HepG2 (cell line): ENCODE data around the gene AMN. TPM values are rescaled to one million over a fixed set of nuclear protein-coding genes. Genes with fewer than 3 reads are reported as not detected.
A peak's percentile ranks its signal among the peaks of the same experiment; 100 is the strongest.

Experiments
- ATAC-seq: fragments of 200-7000 bp; cut with Tn5 transposase; 3 replicates; pipeline ENCODE4 v1.9.1; 2020; ENCODE audit warnings: mild to moderate bottlenecking, moderate library complexity
- BruUV-seq: library from RNA; stranded (reverse); fragments of 400-500 nt; replicated peaks from 2 replicates; lab custom pipeline; 2021; lab: Mats Ljungman, UMichigan
- CTCF ChIA-PET: fragments of 300-600 bp; formaldehyde crosslinking; extraction: SDS; loops from one replicate; lab custom pipeline; 2021; ENCODE audit warnings: low total read pairs, inconsistent platforms, low intra/inter-chr PET ratio; lab: Yijun Ruan, JAX
- POLR2A ChIA-PET: fragments of 350-600 bp; sonication (Branson Sonifier 250); formaldehyde crosslinking; loops from one replicate; lab custom pipeline; 2020; ENCODE audit warnings: antibody characterized with exemption, inconsistent platforms; lab: Yijun Ruan, JAX
- DNase-seq: peaks from one replicate; pipeline ENCODE4 v3.0.0-alpha.2; 2015; ENCODE audit warnings: low spot score
- FAIRE-seq: peaks from 3 replicates; lab custom pipeline; 2011; peaks lifted over from hg19 to GRCh38; lab: Jason Lieb, UNC
- H2AFZ ChIP-seq: one replicate; pipeline ENCODE4 v1.6.1; 2011; ENCODE audit warnings: low read length, inconsistent platforms
- H3K27ac ChIP-seq: fragments of 300-600 bp; 3 replicates; pipeline ENCODE4 v1.8.0; 2011; ENCODE audit warnings: mixed run types, mild to moderate bottlenecking, mixed read lengths, low read length, inconsistent platforms; ENCODE audit not compliant: insufficient read depth; ENCODE audit errors: extremely low read length
- H3K27me3 ChIP-seq, 2 experiments: fragments of 200-600 bp in 1 of 2; 2 replicates in 1 of 2; 3 replicates in 1 of 2; pipeline versions ENCODE4 v1.6.0 to v1.8.0; 2011; ENCODE audit warnings: low read length in 2 of 2, mild to moderate bottlenecking in 2 of 2, moderate library complexity in 2 of 2, inconsistent platforms in 1 of 2; ENCODE audit not compliant: insufficient read depth in 2 of 2, control insufficient read depth in 1 of 2
- H3K36me3 ChIP-seq, 2 experiments: fragments of 200-600 bp in 1 of 2; replicated peaks in 1 of 2; 2 replicates in 1 of 2; 3 replicates in 1 of 2; pipeline versions ENCODE4 v1.5.1 to v1.8.0; 2011; ENCODE audit warnings: low read length in 2 of 2, inconsistent platforms in 1 of 2; ENCODE audit not compliant: insufficient read depth in 2 of 2, control insufficient read depth in 1 of 2
- H3K4me1 ChIP-seq: 2 replicates; pipeline ENCODE4 v1.5.1; 2012; ENCODE audit warnings: low read length, inconsistent platforms; ENCODE audit not compliant: insufficient read depth
- H3K4me2 ChIP-seq: 2 replicates; pipeline ENCODE4 v1.6.0; 2011; ENCODE audit warnings: low read depth, low read length, inconsistent platforms
- H3K4me3 ChIP-seq, 3 experiments: fragments of 200-600 bp in 1 of 3; sonication (generic), shearing (Covaris generic) in 1 of 3; replicated peaks in 1 of 3; 2 replicates each; pipeline ENCODE4 v1.5.1; 2011 to 2016; ENCODE audit warnings: low read length in 3 of 3, inconsistent platforms in 2 of 3, low read depth in 2 of 3, mild to moderate bottlenecking in 2 of 3, control low read depth in 1 of 3, mixed read lengths in 1 of 3; ENCODE audit not compliant: insufficient read depth in 1 of 3
- H3K79me2 ChIP-seq: one replicate; pipeline ENCODE4 v1.6.1; 2011; ENCODE audit warnings: low read length, inconsistent platforms; ENCODE audit not compliant: insufficient read depth
- H3K9ac ChIP-seq: 2 replicates; pipeline ENCODE4 v1.6.0; 2011; ENCODE audit warnings: mild to moderate bottlenecking, low read depth, low read length, inconsistent platforms; ENCODE audit not compliant: insufficient read depth
- H3K9me3 ChIP-seq: 2 replicates; pipeline ENCODE4 v1.5.1; 2012; ENCODE audit warnings: mild to moderate bottlenecking, low read length
- H4K20me1 ChIP-seq: 2 replicates; pipeline ENCODE4 v1.6.0; 2011; ENCODE audit warnings: inconsistent platforms, mild to moderate bottlenecking, low read length, moderate library complexity; ENCODE audit not compliant: insufficient read depth
- AGO2 ChIP-seq: fragments of 200-400 bp; formaldehyde crosslinking; optimal IDR thresholded peaks from 2 replicates; pipeline ENCODE3; 2017; ENCODE audit warnings: mild to moderate bottlenecking, low read depth, low read length, moderate library complexity
- DMAP1 ChIP-seq: IDR thresholded peaks from 2 replicates; pipeline ENCODE4 v1.6.1; 2016
- ELK4 ChIP-seq: sonication (generic); formaldehyde crosslinking; IDR thresholded peaks from 2 replicates; pipeline ENCODE4 v1.9.0; 2021; ENCODE audit warnings: missing genetic modification reagents, borderline replicate concordance
- FLYWCH1 ChIP-seq: sonication (generic); formaldehyde crosslinking; IDR thresholded peaks from 2 replicates; pipeline ENCODE4 v1.8.1; 2023; ENCODE audit warnings: mild to moderate bottlenecking, missing genetic modification reagents
- FOXP4 ChIP-seq: sonication (generic); formaldehyde crosslinking; IDR thresholded peaks from 2 replicates; pipeline ENCODE4 v1.4.0; 2020; ENCODE audit warnings: missing genetic modification reagents
- GABPA ChIP-seq, 2 experiments: IDR thresholded peaks; 2 replicates each; pipeline ENCODE4 v1.6.1; 2011 to 2016; ENCODE audit warnings: low read depth in 2 of 2, low read length in 1 of 2, missing biosample characterization in 1 of 2, missing genetic modification characterization in 1 of 2
- KDM4B ChIP-seq: sonication (generic); formaldehyde crosslinking; IDR thresholded peaks from 2 replicates; pipeline ENCODE4 v1.4.0; 2020; ENCODE audit warnings: missing genetic modification reagents
- KLF13 ChIP-seq: sonication (generic); formaldehyde crosslinking; IDR thresholded peaks from 2 replicates; pipeline ENCODE4 v1.4.0; 2020; ENCODE audit warnings: mild to moderate bottlenecking, missing genetic modification reagents
- MTF1 ChIP-seq: sonication (generic); formaldehyde crosslinking; IDR thresholded peaks from 2 replicates; pipeline ENCODE4 v1.5.0; 2020; ENCODE audit warnings: missing genetic modification reagents
- NCOA2 ChIP-seq: sonication (generic); formaldehyde crosslinking; IDR thresholded peaks from 2 replicates; pipeline ENCODE4 v1.8.0; 2022; ENCODE audit warnings: inconsistent platforms
- RBFOX2 ChIP-seq: fragments of 200-400 bp; formaldehyde crosslinking; IDR thresholded peaks from 2 replicates; pipeline ENCODE4 v1.6.1; 2017; ENCODE audit warnings: low read depth, mild to moderate bottlenecking, low read length
- RBM22 ChIP-seq: fragments of 200-400 bp; formaldehyde crosslinking; optimal IDR thresholded peaks from 2 replicates; pipeline ENCODE3; 2017; ENCODE audit warnings: mild to moderate bottlenecking, low read length, moderate library complexity
- SMC3 ChIP-seq: IDR thresholded peaks from 2 replicates; pipeline ENCODE4 v1.6.1; 2011; ENCODE audit warnings: low read length, improper control_type of control experiment
- ZBTB14 ChIP-seq: sonication (generic); formaldehyde crosslinking; IDR thresholded peaks from 2 replicates; pipeline ENCODE4 v1.4.0; 2020; ENCODE audit warnings: missing genetic modification reagents
- ZFP36 ChIP-seq: fragments of 150-350 bp; IDR thresholded peaks from 2 replicates; pipeline ENCODE4 v1.6.1; 2018; ENCODE audit warnings: borderline replicate concordance, low read length, low read depth; ENCODE audit not compliant: partially characterized antibody
- ZNF20 ChIP-seq: sonication (generic); formaldehyde crosslinking; IDR thresholded peaks from 2 replicates; pipeline ENCODE4 v1.4.0; 2020; ENCODE audit warnings: mild to moderate bottlenecking, moderate library complexity, missing genetic modification reagents
- ZNF530 ChIP-seq: sonication (generic); formaldehyde crosslinking; IDR thresholded peaks from 2 replicates; pipeline ENCODE4 v1.5.0; 2020; ENCODE audit warnings: low read depth, mild to moderate bottlenecking, missing genetic modification reagents
- ZNF597 ChIP-seq: sonication (generic); formaldehyde crosslinking; IDR thresholded peaks from 2 replicates; pipeline ENCODE4 v1.5.0; 2020; ENCODE audit warnings: missing genetic modification reagents
- ZNF713 ChIP-seq: sonication (generic); formaldehyde crosslinking; IDR thresholded peaks from 2 replicates; pipeline ENCODE4 v1.4.0; 2020; ENCODE audit warnings: mild to moderate bottlenecking, missing genetic modification reagents
- ZNF879 ChIP-seq: sonication (generic); formaldehyde crosslinking; IDR thresholded peaks from 2 replicates; pipeline ENCODE4 v1.8.1; 2023; ENCODE audit warnings: missing genetic modification reagents
- WGBS: methylation state at CpG from one replicate; pipeline ENCODE4 v1.1.6; 2017; ENCODE audit warnings: low lambda C conversion rate; 5-methylcytosine and 5-hydroxymethylcytosine counted together
- in situ Hi-C: cut with HindIII; loops from 2 replicates; pipeline ENCODE4 v1.10.0; 2017; ENCODE audit warnings: low pct_unique_long_range_greater_than_20kb; ENCODE audit not compliant: extremely low pct_ligation_motif_present
- intact Hi-C: fragments of 100-400 bp; cut with micrococcal nuclease; formaldehyde crosslinking; loops from one replicate; pipeline ENCODE4 v1.10.0; 2022; ENCODE audit not compliant: unreplicated experiment
- polyA plus RNA-seq, 8 experiments: library from polyadenylated mRNA; depleted of rRNA in 3 of 8; stranded (reverse) in 7 of 8; unstranded in 1 of 8; fragments of >200 nt; fragmentation: Illumina TruSeq in 4 of 8; extraction: Trizol in 4 of 8; gene quantifications; 2 replicates each; pipeline versions ENCODE4 v1.2.1 to v1.2.3, GENCODE V29; 2011 to 2016; ENCODE audit warnings: low read depth in 4 of 8, missing spikeins in 1 of 8, mixed read lengths in 1 of 8; ENCODE audit not compliant: insufficient read depth in 1 of 8
- total RNA-seq, 5 experiments: library from RNA; depleted of rRNA; stranded (reverse); fragments of >200 nt; fragmentation: Illumina TruSeq; extraction: Trizol; gene quantifications; 2 replicates each; pipeline ENCODE4 v1.2.3, GENCODE V29; 2016; ENCODE audit warnings: low read depth in 1 of 5

The AMN gene
- total and polyA plus RNA-seq, 2 of the 13 experiments (the other 11 are each of a cell fraction or from before 2014, with no cell fraction given): 9.8 to 33.1 TPM

- H3K4me2 ChIP-seq: no peak overlapping the region
- peaks cover 0 to 3% of the 10 kb centered on the region in 2 experiments; a peak in 2 of 5 replicates for H3K36me3 ChIP-seq
- no peaks in the 10 kb centered on the region for H3K9me3 ChIP-seq
- peak; percentile 6; the same call in 2 of the 3 replicates for ATAC-seq
- H3K79me2 ChIP-seq: no peaks in the 10 kb centered on the region
- H3K4me3 ChIP-seq: no peak overlapping the region
- no TSS peak for BruUV-seq
- no peak for DNase-seq
- CTCF ChIA-PET: no interaction called here
- in situ Hi-C loops (no loop called here), intact Hi-C loops (no loop called here)
- H3K4me1 ChIP-seq: peaks cover 9% of the 10 kb centered on the region; the same call in 1 of the 2 replicates
- POLR2A ChIA-PET: interaction anchor here (0.6 kb wide), 1 partner anchor 962 kb away, joined by 3 read pairs; no protein-coding TSS in a partner anchor
- no peaks in the 10 kb centered on the region for H4K20me1 ChIP-seq
- no peak for FAIRE-seq
- H3K9ac ChIP-seq: no peak overlapping the region
- H3K27me3 ChIP-seq: no peaks in the 10 kb centered on the region
- no peak overlapping the region for H2AFZ ChIP-seq
- 95% methylated on average over 26 of the region's 34 CpGs for WGBS
- H3K27ac ChIP-seq: no peak overlapping the region
- no peak for TF ChIP-seq NCOA2
- TF ChIP-seq DMAP1 (CRISPR knock-in tag): no peak
- no peak for TF ChIP-seq ZNF713 (CRISPR knock-in tag)
- no peak for TF ChIP-seq ELK4
- no peak for TF ChIP-seq ZBTB14 (CRISPR knock-in tag)
- no peak for TF ChIP-seq FLYWCH1
- TF ChIP-seq RBM22: peak; percentile 79
- no peak for TF ChIP-seq SMC3
- no peak for TF ChIP-seq ZFP36
- no peak for TF ChIP-seq KLF13
- no peak for TF ChIP-seq ZNF879 (CRISPR knock-in tag)
- no peak for TF ChIP-seq GABPA (IDR thresholded peaks at IDR 0.05; ENCODE audit: low read depth, low read length)
- no peak for TF ChIP-seq GABPA (CRISPR knock-in tag; IDR thresholded peaks at IDR 0.05; ENCODE audit: low read depth)
- TF ChIP-seq ZNF597 (CRISPR knock-in tag): no peak
- TF ChIP-seq MTF1 (CRISPR knock-in tag): no peak
- peak; percentile 88 for TF ChIP-seq AGO2
- TF ChIP-seq KDM4B: no peak
- no peak for TF ChIP-seq ZNF20 (CRISPR knock-in tag)
- TF ChIP-seq FOXP4 (CRISPR knock-in tag): no peak
- no peak for TF ChIP-seq ZNF530 (CRISPR knock-in tag)
- 0 out of 2 replicates have a peak, but pooled peaks have one; percentile 32 for TF ChIP-seq RBFOX2
These were observed 8.5 kb downstream of the AMN start for GRCh38 chr14:102930753-102931579.
